Activated CD8-positive, alpha-beta memory T cell treated with anti-CD3 and anti-CD28 coated beads for 24 hours (primary cell): ENCODE measurements around the gene FBLIM1.

Experiments
- DNase-seq: peaks from one replicate; pipeline ENCODE4 v3.0.0-alpha.2; 2020

The FBLIM1 gene

DNA sequence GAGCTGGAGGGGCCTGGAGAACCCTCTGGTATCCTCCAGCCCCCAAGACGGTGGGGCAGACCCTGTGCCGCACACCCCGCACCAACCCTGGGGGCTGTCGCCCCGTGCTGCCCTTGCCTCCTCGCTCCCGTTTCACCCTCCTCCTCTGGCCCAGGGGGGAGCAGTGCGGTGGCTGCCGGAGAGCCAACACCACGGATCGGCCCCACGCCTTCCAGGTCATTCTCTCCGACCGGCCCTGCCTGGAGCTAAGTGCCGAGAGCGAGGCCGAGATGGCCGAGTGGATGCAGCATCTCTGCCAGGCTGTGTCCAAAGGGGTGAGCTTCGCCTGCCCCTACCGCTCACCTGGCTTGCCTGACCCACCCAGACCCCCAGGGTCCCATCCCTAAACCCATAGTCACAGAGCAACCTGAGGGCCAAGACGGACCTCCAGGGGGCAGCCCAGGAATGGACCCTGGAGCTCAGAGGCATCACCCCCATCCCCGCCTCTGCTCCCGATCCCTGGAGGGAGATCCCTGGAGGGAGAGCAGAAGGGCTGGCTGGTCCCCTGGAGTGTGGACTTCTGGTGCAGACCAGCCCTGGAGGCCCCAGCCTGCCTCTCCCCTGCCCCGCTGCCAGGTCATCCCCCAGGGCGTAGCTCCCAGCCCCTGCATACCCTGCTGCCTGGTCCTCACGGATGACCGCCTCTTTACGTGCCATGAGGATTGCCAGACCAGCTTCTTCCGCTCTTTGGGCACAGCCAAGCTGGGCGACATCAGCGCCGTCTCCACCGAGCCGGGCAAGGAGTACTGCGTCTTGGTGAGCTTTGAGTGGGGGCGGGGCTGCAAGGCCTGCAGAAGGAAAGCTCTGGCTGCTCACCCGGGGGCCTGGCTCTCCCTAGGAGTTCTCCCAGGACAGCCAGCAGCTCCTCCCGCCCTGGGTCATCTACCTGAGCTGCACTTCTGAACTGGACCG, 26.6 kb upstream of the FBLIM1 start:
- no peak for DNase-seq

GRCh38 chr1:15732686-15733081, 25.9 kb upstream of the FBLIM1 start:
- DNase-seq, result no peak

DNA sequence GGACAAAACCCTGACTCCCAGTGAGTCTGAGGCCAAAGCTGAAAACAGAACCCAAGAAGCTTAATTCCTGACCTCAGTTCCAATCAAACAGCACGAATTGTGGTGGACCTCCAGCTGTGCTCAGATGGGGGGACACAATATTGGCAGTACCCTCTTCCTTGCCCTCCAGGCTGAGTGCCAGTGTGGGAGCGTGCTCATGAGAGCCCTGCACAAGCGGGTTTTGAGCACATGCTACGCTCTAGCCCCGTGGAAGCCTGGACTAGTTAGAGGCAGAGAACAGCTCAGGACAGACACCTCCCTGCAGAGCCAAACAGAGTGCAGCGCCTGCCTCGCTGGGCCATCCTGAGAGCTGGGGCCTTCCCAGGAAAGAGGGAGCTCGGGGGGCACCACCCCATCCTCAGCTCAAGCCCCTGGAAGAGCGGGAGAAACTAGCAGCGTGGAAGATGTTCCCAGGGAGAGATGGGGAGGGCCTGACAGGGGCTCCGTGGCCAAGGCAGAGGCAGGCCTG, 25.3 kb upstream of the FBLIM1 start:
- DNase-seq, result no peak

- no peak for DNase-seq
Observed at GRCh38 chr1:15733726-15734226, 24.8 kb upstream of the FBLIM1 start.

DNA sequence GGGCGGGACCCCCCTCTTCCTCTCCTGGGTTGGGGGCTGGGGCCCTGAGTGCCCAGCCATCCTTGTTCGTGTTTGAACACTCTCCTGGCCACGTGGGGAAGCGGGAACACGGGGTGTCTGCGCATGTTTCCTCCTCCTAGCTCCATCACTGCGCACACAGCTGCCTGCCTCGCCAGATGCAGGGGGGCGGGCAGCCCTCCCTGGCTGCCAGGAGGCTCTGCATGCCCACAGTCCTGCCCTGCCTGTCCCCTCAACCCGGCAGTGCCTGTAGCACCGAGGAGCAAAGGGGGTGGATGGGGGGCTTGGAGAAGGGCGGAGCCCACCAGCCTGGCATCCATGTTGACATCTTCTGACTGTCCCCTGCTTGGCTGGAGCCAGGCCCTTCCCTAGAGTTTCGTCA, 24.3 kb upstream of the FBLIM1 start:
- no peak for DNase-seq

DNA sequence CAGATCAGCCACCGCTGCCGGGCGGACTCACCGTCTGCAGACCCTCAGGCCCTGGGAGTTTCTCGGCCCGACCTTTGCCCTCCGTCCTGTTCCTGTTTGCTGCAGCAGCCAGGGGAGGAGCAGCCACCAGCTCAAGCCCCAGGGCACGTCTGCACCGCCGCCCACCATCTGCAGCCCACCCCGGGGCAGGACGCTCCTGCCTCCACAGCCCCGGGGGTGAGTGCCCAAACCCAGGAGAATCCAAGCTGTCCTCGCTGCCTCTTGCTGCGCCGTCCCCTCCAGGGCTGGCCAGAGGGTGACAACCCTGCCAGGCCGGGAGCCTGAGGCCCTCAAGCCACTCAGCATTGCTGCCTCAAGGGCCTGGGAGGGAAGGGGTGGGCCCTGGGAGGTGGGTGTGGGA, 23.7 kb upstream of the FBLIM1 start:
- DNase-seq, result no peak

DNA sequence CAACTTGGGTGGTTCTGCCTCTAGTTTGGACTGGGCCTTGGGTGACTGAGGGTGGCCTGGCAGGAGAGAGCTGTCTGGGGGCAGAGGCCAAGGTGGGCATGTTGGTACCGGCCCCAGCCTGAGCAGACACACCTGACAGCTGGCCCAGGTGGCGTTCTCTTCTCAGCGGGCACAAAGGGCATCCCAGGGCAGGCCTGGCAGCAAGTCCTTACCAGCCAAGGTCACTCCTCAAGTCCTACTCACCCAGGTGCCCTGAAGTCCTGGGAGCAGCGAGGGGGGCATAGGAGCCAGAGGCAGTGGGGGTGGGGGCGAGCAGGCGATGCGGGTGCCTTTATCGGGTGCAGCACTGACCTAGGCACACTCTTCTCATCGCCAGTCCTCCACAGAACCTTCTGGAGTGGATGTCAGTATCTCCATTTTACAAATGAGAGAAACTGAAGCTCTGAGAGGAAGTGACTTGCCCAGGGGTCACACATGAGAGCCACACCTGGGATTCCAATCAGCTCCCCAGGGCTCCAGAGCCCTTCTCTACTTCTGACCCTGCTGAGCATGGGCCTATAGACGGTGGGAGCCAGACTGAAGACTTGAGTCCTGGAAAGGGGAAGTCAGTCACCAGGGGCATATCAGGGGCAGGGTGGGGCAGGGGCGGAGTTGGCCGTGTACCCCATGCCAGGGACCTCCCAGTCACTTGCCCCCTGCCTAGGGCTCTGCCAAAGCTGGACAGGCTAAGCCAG, 23.1 kb upstream of the FBLIM1 start:
- DNase-seq, result no peak

DNA sequence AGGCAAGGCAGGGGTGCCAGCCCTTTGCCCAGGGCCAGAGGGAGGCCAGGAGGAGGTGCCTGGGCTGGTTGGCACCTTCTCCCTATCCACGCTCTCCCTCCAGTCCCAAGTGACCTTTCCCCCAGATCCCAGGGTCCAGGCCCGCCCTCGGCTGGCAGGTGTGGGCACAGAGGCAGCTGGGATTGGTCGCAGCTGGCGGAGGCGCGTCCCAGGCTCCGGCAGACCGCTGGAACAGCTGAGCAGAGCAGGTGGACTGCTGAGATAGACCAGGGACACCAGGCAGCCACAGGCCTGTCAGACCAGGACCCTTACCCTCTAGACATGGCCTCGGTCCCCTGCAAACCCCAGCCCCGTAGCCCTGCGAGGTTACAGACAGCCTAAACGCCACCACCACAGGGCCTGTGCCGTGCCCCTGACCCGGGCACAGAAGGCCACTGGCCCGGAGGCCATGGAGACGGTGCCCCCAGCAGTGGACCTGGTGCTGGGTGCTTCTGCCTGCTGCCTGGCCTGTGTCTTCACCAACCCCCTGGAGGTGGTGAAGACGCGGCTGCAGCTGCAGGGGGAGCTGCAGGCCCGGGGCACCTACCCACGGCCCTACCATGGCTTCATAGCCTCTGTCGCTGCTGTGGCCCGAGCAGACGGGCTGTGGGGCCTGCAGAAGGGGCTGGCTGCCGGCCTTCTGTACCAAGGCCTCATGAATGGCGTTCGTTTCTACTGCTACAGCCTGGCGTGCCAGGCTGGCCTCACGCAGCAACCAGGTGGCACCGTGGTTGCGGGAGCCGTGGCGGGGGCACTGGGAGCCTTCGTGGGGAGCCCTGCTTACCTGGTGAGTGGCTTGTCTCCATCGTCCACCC, 22.3 kb upstream of the FBLIM1 start, which contains the start of gene SLC25A34:
Gene SLC25A34, plus strand, starts transcription at position 221 of the 854 bp plus-strand sequence. Its CDS starts 228 bp downstream, at position 449.
- DNase-seq, result no peak

DNA sequence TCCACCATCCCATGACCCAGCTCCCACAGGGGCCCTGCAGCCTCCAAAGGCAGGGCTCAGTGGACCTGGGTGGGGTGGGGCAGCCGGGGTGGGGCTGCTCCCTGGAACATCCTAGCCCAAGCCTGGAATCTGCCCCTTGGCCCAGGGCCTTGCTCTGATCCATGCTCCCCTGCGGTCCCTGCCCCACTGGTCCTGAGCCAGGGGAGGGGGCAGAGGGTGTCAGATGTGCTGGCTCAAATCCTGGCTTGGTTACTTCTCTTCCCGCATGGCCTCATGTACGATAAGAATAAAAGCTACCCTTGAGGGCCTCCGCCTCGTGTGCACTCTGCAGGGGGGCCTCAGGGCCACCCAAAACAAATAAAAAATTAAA, 21.7 kb upstream of the FBLIM1 start:
- no peak for DNase-seq

GRCh38 chr1:15737324-15738319, 21.0 kb upstream of the FBLIM1 start:
- no peak for DNase-seq

GRCh38 chr1:15738416-15739113, 20.0 kb upstream of the FBLIM1 start:
- no peak for DNase-seq

GRCh38 chr1:15739259-15739658, 19.3 kb upstream of the FBLIM1 start:
- DNase-seq, result no peak

DNA sequence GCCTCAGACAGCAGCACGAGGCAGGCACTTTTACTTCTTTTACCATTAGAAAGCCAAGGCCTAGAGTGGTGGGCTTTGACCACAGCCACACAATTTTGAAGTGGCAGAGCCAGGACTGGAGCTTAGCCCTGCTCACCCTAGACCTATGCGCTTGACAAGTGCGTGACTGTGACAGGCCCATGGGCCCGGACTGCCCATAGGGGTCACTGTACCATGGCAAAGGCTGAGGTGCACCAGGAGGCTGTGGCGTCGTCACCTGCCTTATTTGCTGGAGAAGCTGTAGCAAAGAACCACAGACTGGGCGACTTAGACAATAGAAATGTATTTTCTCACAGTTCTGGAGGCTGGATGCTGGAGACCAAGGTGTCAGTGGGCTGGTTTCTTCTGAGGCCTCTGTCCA, 18.9 kb upstream of the FBLIM1 start:
- DNase-seq, result no peak

GRCh38 chr1:15740924-15741850, 17.4 kb upstream of the FBLIM1 start:
- DNase-seq, result peak; percentile 83

DNA sequence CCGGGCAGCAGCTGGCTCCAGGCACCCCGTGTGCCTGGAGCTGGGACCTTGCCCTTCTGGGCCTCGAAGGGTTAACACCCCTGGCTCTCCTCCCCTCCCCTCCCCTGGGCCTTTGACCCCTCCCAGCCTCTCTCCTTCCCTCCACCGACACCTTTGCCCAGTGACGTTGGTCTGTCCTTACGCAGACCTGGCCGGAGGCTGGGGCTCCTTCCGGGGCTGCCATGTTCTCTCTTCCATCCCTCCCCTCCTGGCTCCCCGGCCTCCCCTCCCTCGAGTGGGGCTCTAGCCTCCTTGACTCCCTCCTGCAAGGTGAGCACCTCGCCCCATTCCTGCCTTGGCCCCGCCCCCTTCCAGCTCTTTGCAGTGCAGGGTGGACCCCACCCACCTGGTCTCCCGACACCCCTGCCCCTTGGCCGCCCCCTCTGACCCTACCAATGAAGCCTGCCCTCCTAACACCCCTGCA, 16.2 kb upstream of the FBLIM1 start, which contains the start of gene TMEM82:
Gene TMEM82, plus strand, starts transcription at position 161 of the 463 bp plus-strand sequence. Its CDS starts 61 bp downstream, at position 222.
- no peak for DNase-seq

DNA sequence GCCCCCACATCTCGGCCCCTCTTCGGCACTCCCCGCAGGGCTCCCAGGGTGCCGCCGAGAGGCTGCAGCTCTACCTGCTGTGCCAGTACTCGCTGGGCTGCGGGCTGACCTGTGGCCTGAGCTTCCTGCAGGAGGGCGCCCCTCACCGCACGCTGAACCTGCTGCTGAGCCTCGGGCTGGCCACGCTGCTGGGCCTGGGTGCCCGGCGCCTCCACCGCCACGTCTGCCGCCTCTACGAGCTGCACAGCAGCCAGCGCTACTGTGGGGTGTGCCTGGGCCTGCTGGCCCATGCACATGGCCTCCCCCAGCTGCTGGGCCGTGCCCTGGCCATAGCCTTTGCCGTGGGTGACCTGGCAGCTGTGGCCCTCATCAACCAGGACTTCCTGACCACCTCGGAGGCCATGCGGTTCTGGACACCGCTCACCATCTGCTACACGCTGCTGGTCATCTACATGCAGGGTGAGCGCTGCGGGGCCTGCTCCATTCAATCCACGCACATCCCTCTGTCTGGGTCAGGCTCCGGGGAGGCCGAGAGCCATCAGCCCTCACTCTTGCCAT, 14.4 kb upstream of the FBLIM1 start:
- no peak for DNase-seq

GRCh38 chr1:15747378-15747777, 11.2 kb upstream of the FBLIM1 start:
- no peak for DNase-seq

DNA sequence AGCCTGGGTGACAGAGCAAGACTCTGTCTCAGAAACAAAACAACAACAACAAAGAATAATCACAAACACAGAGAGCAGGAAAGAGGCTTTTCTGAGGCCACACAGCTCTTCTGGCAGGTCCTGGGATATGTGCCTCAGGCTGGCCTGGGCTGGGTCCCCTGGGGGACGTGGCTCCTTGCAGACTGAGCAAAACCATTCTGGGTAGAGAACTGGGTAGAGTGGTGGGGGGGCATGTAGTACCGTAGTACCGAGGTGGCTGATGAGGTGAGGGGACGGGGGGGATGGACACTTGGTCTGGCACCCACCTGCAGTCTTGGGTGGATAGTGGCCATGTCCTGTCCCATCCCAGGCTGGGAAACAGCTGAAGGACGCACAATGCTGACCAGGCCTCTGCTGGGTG, 10.3 kb upstream of the FBLIM1 start:
- no peak for DNase-seq
